Amniotic stem cell (primary cell): ENCODE measurements around the gene RAB36.

Source experiments
- DNase-seq: peaks from one replicate; lab custom pipeline; 2025; lab: John Stamatoyannopoulos, UW

RAB36 gene

DNA sequence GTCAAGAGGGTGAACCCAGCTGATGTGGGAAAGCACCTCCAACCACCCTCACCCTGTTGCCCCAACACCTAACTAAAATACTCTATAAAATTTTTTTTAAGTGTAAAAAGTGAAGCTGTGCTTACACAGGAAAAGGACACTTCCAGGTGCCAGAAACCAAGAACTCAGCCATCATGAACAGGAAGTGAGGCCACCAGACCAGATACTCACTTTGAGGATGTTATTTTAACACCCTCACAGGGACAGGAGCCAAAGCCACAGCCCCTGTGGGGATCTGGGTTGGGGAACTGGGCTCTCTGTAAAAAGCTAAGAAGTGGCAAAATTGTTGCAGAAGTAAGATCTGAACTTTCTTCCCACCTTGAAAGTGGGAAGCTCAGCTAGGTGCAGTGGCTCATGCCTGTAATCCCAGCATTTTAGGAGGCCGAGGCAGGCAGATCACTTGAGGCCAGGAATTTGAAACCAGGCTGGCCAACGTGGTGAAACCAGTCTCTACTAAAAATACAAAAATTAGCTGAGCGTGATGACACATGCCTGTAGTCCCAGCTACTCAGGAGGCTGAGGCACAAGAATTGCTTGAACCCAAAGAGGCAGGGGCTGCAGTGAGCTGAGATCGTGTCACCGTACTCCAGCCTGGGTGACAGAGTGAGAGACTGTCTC, 7.2 kb upstream of the RAB36 start:
- no peak for DNase-seq

DNA sequence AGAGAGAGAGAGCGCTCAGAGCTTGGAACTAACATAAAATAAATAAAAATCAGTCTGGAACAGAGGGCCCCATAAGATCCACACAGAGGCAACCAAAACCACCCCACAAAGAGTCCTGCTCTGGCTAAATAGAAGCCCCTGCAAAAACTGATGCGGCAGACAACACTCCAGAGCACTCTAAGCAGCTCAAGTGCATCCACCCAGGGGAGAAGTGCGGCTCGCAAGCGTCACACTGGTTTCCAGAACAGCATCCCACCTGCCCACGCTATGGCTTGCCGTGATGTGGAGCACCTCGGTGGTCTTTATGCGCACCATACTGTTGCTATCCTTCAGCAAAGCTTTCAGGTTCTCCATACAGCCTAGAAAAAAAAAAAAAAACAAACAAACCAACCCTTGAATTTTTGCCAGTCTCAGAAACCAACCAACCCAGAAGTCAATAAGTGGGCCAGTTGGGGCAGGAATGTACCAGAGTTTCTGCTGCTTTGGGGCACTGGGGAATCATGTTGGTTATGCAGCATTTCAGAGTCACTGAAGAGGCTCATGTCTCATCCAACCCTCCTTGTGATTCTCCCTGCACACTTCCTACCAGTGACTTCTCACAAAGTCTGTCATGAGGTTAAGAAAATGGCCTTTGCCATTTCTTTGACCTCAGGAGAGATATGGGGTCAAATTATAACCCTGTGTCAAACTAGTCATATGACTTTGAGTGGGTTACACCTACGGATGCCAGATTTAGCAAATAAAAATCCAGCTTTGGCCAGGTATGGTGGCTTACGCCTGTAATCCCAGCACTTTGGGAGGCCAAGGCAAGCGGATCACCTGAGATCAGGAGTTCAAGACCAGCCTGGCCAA, 6.5 kb upstream of the RAB36 start:
- DNase-seq, result no peak

DNA sequence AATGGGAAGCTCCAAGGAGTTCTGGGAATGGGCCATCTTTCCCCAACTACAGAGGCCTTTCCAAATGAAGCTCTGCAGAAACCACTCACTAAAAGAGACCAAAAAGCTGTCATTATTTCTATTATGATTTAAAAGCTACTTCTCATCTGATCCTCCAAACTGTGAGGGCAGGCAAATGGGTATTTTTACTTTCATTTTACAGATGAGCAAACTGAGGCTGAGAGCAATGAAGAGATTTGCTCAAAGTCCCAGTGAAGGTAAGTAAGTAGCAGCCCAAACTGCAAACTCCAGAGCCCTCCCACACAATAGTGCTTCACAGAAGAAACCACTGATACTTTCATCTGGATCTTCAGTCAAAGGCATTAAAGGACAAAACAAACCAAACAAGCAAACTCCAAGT, 4.9 kb upstream of the RAB36 start:
- DNase-seq, result no peak

DNA sequence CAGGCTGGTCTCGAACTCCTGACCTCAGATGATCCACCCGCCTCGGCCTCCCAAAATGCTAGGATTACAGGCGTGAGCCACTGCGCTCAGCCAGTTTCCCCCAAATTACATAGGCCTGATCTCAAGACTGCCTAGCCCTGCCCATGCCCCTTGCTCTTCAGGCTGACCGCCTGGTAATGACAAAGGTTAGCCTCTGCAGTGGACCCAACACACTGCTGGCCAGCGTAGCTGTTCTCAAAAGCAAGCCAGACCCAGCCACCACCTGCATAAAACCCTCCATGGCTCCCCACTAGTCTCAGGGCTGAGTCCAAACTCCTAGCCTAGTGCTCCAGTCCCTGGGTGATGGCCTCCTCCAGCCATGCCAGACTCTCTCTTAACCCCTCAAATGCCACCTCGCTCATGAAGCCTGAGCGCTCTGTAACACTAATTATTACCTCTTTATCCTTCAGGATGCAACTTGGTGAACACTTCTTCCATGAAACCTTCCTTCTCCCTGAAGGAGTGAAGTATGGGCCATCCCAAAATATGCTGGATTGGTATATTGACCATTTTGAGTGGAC, 2.7 kb upstream of the RAB36 start:
- DNase-seq, result no peak

- no peak for DNase-seq
These were observed 2.2 kb upstream of the RAB36 start for GRCh38 chr22:23143119-23143518.

- no peak for DNase-seq
These were observed 845 bp upstream of the RAB36 start for GRCh38 chr22:23144432-23144831.

GRCh38 chr22:23145878-23146470, 697 bp downstream of the RAB36 start:
- DNase-seq, result no peak

DNA sequence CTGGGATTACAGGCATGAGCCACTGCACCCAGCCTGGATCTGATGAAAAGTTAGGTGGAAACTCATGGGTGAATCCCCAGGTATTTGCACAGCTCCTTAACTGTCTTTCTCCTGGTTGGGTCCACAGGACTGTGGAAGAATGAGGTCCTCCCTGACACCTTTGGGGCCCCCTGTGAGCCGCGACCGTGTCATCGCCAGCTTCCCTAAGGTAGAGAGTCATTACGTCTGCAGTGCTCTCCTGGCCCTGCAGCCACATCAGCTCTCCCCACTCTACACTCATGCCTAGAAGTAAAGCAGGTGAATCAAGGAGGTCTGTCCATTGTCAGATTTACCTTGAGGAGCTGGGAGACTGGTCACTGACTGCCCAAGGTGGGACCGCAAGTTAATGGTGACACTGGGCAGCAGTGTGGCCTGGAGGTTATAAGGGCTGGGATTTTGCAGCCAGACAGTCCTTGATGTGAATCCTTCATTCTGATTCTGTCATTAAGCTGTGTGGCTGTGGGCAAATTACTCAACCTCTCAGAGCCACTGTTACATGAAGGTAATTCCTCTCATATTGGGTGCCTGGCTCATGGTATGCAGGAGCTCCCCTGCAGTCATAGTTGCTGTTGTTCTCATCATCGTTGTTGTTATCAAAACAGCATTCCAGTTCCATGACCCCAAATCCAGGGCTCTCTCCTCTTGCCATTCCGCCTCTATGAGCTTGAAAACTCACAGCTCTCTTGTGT, 1.4 kb downstream of the RAB36 start:
- DNase-seq, result no peak

GRCh38 chr22:23147617-23148387, 2.5 kb downstream of the RAB36 start:
- DNase-seq, result peak; percentile 23

GRCh38 chr22:23149743-23150238, 4.5 kb downstream of the RAB36 start:
- no peak for DNase-seq

- DNase-seq, result no peak
These were observed 5.5 kb downstream of the RAB36 start for GRCh38 chr22:23150762-23151161.

DNA sequence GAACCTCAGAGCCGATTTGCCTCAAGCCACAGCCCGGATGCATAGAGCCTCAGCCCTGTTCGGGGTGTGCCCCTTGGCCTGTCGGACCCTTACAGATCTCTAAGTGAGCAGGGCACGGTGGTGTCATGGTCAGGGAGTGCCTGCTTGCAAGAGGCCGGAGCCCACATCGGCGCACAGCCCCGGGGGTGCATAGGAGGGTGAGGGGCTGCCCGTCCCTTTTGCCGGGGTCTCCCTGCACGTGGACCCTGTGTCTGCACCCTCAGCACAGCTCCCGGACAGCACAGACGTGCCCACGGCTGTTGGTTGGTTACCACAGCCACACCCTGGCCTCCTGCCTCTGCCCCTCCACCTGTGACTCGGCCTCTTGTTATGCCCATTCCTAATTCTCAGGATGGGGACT, 6.5 kb downstream of the RAB36 start:
- DNase-seq, result no peak

GRCh38 chr22:23152238-23153114, 7.2 kb downstream of the RAB36 start:
- DNase-seq, result no peak

- DNase-seq, result no peak
These were observed 8.7 kb downstream of the RAB36 start for GRCh38 chr22:23153994-23154393.

- no peak for DNase-seq
These were observed 9.2 kb downstream of the RAB36 start for GRCh38 chr22:23154461-23154860.

DNA sequence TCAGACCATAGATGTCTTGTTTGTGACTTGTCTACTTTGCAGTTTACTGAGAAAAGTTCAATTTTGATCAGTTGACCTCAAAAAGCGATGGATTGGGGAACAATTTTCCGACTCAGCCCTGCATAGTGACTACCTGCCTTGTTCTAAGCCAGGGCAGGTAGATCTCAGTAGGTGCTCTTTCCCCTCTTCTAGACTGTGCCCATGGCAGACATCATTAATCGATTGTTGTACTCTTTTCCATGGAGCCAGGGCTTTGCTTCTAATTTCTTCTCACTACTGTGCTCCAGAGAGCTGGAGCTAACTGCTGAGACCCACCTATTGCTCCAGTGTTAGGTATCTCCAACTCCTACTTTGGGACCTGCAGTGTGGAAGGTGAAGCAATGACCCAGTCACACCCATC, 9.9 kb downstream of the RAB36 start:
- DNase-seq, result no peak

- no peak for DNase-seq
These were observed 10.6 kb downstream of the RAB36 start for GRCh38 chr22:23155831-23156230.

GRCh38 chr22:23156286-23156685, 11.0 kb downstream of the RAB36 start:
- DNase-seq, result no peak

- DNase-seq, result no peak
These were observed 12.6 kb downstream of the RAB36 start for GRCh38 chr22:23157560-23158515.
